GM21619 (cell line): ENCODE measurements around the gene GNA12.

Source experiments
- ATAC-seq: cut with Tn5 transposase; IDR thresholded peaks from one replicate; pipeline ENCODE4 v1.9.1; 2021; ENCODE audit not compliant: unreplicated experiment

The GNA12 gene

GRCh38 chr7:2805213-2805944, 38.7 kb downstream of the GNA12 start:
- no peak for ATAC-seq

DNA sequence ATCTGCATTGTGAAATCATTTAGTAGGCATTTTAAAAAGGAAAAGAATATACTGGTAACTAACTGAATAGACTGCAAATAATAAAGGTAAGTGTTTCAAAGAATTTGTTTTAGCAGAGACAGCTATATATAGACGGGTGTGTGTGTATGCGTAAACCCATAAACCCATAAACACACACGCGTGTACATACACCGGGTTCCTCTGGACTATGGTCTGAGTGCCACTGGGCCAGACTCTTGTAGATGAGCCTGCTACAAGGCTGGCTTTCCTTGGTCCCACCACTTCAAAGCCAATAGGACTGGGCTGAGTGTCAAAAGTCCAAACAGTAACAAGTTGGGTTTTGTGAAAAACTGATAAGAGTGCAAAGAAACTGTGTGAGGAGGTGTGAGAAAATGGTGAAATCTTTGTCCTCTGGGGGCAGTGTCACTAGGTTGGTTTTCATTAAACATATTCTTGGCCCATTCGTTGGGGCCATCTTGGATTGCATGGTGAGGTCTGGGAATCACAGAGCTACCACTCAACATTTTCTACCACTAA, 39.8 kb downstream of the GNA12 start:
- ATAC-seq, result no peak

DNA sequence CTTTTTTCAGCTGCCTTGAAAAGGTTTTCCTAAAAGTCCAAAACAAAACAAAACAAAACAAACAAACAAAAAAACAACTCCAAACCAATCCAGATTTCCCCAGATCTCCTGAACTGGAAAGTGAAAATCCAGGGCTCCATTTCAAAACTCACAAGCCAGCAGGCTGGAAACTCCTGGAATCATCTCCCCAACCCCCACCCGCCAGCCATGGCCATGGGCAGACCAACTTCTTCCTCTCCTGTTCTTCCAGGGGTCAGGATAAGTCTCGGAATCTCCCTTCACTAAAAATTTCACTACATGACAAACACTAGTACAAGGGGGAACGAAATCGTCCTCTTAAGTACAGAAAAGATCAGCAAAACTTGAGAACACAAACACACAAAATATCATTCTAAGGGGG, 40.4 kb downstream of the GNA12 start:
- no peak for ATAC-seq

DNA sequence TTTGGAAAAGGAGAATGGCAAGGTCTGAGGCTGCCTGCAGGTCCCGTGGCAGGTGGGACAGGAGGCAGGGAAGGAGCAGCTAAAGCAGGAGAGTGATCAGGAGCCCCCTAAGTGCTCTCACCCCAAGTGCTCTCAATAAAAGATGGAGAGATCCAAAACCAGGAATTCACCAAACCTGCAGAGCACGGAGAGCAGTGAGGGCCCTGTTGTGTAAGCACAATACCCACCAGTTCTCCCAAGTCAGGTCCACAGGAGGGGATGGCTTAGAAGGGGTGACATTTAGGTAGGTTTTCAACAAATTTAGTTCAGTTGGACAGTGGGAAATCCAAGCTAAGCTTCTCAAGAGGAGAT, 40.8 kb downstream of the GNA12 start:
- no peak for ATAC-seq

GRCh38 chr7:2802504-2803341, 41.4 kb downstream of the GNA12 start:
- ATAC-seq, result no peak

- no peak for ATAC-seq
Measured at GRCh38 chr7:2802101-2802500, 42.0 kb downstream of the GNA12 start.

- no peak for ATAC-seq
Measured at GRCh38 chr7:2800931-2801688, 43.0 kb downstream of the GNA12 start.

DNA sequence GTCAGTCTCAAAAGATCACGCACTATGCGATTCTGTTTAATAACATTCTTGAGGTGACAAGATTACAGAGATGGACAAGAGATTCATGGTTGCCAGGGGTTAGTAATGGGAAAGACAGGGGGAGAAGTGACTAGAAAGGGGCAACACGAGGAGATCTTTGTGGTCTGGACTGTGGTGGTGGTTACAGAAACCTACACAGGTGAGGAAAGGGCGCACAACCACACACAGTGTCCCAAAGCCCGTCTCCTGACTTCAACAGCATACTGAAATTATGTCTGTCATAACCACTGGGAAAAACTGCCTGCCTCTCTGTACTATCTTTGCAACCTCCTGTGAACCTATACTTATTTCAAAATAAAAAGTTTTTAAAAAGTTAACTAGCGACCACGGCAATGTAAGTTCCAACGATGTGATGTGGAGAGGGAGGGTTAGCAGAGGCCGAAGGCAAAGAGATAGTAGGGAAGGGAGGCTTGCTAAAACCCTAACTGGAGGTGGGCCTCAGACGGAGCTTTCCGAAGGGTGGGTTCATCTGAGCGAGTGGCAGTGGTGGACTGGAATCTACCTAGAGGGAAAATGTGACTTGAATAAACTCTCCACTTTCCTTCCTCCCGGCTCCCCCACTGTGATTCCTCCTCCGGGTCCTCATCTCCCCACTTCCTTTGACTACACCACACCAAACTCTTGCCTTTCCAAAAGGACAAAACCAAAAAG, 43.7 kb downstream of the GNA12 start:
- no peak for ATAC-seq

GRCh38 chr7:2799253-2799652, 44.9 kb downstream of the GNA12 start:
- no peak for ATAC-seq

- ATAC-seq, result no peak
Measured at GRCh38 chr7:2798669-2799068, 45.4 kb downstream of the GNA12 start.

DNA sequence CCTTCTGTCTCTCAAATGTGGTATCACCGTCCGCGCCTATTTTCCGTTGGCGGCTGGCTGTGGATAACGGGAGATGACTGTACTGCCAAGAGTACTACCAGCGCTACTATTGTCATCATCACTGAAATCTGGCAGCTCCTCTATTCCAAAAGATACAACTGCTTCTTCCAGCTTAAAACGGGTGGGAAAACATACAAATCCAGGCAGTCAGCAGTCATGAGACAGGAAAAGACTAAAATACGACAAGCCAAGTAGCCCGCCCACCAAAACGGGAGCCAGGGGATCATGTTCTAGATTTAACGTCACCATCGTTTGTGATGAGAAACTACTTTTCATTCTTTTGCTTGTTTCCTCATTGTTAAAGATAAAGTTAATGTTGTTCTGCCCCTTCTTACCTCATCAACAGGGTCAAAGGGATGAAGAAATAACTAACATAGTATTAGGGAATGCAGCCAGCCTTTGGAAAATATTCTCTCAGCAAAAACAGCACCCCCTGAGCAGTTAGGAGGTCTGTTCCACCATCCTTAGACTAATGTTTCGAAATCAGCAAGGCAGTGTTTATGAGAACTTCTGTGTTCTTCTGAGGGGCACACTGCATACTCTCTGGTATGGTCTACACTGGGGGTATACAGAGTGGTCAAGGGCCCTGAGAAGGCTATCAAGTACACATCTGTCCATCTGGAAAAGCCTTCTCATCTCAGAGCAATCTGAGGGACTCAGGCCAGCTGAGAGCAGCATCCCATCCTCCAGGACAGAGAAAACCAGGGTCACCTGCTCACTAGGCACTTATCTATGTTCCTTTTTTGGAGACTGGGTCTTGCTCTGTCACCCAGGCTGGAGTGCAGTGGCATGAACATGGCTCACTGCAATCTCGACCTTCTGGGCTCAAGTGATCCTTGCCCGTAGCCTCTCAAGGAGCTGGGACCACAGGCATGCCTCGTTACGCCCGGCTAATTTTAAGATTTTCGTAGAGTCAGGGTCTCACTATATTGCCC, 47.5 kb downstream of the GNA12 start:
- no peak for ATAC-seq

GRCh38 chr7:2795906-2796305, 48.2 kb downstream of the GNA12 start:
- ATAC-seq, result no peak

- no peak for ATAC-seq
Measured at GRCh38 chr7:2794836-2795636, 49.1 kb downstream of the GNA12 start.

- no peak for ATAC-seq
Measured at GRCh38 chr7:2792856-2793487, 51.1 kb downstream of the GNA12 start.

DNA sequence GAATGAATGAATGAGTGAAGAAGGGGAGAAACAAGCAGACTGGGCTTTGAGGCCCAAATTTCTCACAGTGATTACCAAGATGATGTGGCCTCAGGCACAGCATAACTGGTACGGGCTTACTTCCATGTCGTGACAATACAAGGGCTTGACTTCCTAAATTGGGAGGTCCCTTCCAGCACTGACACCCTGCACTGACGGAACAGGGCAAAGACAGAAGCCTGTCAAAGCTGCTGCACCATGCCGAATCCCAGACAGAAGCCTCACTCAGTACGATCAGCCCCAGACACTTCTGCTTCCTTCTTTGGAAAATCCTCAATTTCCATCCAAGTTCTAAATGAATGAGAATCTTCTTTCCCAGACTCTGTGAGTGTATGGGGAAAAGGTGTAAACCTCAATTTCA, 51.9 kb downstream of the GNA12 start:
- ATAC-seq, result no peak

DNA sequence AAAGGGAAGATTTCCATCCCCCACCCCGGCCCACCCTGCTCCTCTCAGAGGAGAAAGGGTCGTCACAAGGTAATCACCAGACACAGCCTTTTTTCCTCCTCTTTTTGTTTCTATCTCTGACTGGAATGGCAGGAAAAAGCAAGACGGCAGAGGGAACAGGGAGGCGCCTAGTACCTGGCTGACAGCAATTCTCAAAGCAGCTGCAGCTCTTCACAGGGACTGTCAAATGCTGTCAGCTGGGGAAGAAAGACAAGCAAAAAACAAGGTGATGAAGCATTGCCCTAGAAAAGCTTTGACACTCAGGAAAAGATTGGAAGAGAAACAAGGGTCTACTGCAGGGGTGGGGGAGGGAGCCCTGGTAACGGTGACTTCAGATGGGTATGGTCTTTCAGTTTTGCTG, 52.7 kb downstream of the GNA12 start:
- no peak for ATAC-seq

- no peak for ATAC-seq
Measured at GRCh38 chr7:2787251-2787951, 56.7 kb downstream of the GNA12 start.

DNA sequence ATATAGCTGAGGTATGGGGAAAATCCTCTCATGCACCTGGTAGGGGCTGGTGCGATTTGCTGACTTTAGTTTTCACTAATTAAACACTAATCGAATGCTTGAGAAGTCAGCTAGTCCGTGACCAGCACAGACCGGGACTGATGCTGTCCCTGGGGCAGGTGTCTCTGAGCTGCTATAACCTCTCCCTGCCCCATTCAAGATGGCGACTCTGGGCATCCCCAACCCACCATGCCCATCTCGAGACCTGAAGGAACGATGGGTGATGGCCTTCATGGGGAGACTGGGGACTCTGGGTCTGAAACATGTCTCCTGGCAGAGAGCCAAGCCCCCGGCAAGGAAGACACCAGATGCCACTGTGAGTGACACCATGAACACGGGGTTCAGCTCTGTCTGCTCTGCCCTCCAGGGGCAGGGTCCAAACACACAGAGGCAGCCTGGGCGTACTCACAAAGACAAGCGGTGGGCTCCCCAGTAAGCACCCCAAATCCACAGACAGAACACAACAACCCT, 57.4 kb downstream of the GNA12 start:
- no peak for ATAC-seq
